Fibroblast of upper back skin (primary cell): ENCODE measurements around the gene PRXL2A.
A peak's percentile ranks its signal among the peaks of the same experiment; 100 is the strongest.
"Not testable (repeated sequence)": the region's sequence is repeated elsewhere in the genome, so short reads cannot be mapped to it uniquely, and the experiment has no call there.

Experiments
- DNase-seq: peaks from one replicate; pipeline ENCODE4 v3.0.0-alpha.2; 2013

PRXL2A gene

GRCh38 chr10:80477813-80478212, 69.5 kb downstream of the PRXL2A start:
- peak; percentile 76 for DNase-seq

DNA sequence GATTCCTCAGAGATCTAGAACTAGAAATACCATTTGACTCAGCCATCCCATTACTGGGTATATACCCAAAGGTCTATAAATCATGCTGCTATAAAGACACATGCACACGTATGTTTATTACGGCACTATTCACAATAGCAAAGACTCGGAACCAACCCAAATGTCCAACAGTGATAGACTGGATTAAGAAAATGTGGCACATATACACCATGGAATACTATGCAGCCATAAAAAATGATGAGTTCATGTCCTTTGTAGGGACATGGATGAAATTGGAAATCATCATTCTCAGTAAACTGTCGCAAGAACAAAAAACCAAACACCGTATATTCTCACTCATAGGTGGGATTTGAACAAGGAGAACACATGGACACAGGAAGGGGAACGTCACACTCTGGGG, 72.0 kb downstream of the PRXL2A start:
- not testable (repeated sequence) for DNase-seq

- no peak for DNase-seq
Observed at GRCh38 chr10:80480852-80481251, 72.5 kb downstream of the PRXL2A start.

DNA sequence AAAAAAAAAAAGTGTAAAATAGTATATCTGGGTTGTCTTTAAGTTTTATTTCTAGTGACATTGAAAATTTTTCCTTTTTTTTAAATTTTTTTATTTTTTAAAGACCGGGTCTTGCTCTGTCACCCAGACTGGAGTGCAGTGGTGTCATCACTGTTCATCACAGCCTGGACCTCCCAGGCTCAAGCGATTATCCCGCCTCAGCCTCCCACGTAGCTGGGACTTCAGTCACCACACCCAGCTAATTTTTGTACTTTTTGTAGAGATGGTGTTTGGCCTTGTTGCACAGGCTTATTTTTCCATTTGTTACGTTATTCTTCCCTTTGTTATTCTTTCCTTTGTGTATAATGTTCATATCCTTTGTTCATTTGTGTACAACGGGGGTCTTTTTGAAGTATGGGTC, 75.9 kb downstream of the PRXL2A start:
- DNase-seq, result no peak

- DNase-seq, result no peak
Observed at GRCh38 chr10:80484676-80485075, 76.3 kb downstream of the PRXL2A start.

DNA sequence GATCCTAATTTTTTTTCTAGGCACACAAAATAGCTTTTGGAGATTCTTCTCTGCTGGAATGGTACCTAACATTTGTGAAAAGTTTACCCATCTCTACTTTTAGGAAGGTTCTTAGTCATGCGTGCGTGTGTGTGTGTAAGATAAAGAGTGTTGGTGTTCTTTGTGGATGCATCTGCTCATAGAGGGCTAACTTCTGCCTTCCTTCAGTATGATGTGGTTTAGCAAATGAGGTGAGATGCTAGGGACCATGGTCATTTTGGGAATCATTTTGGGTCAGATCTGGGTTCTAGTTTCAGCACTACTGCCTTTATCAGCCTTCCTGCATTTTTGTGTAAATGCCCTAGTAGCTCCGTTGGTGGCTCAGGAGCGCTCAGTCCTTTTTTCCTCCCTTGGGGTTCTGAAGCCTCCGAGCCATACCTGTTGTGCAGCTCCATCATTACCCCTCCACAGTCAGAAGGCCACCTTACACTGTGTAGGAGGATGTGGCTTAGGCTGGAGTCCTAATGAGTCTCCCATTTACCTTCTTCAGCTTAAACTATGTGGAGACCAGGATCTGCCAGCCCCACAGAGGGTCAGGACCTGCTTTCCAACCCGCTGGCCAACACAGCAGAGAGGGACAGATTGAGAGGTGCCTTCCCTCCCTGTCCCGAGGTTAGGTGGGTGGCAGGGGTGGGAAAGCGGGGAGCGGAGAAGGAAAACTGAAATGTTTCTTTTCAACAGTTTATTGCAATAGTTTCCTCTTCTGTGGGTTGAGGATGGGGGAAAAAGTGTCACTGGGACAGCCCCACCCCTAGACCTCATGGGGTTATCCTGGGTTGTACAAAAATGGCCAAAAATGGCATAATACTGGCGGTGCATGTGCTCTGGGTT, 77.0 kb downstream of the PRXL2A start:
- no peak for DNase-seq

DNA sequence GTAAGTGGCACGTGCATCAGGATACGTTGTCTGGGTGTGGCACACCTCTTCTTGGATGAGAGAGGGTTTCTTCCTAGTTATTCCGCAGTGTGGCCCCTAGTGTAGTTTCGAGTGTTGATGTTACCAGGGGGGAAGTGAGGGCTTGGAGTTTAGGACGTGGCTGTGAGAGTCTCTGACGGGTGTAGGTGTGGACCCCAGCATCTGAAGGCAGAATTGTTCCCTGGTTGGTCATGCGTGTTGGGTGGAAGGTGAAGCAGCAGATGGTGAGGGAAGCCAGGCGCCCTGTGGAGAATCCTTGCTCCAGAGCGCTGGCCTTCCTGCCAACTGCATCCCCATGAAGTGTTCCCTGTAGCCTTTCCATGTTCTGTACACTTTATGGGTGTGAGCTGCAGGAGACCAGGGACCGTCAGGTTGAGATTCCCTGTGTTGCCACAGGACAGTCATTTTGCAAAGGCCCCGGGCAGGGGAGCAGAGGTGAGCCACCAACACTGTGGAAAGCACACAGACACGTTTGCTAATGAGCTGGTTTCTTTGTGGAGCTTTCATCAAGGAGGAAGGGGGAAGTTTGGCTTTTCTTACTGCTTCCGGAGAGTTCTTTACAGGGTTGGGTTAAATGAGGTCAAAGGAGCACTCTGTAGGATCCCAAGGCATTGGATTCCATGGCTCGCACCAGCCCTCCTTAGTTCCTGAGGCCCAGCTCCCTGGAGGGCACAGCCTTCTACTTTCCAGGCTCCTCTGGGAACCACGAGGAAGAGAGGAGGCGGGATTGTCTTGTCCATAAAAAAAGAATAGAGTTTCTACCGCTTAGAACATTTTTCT, 77.8 kb downstream of the PRXL2A start:
- no peak for DNase-seq
